IMR-90 (cell line): ENCODE data around the gene TTF2.

Experiments used
- BHLHE40 ChIP-seq: fragments of 150-350 bp; IDR thresholded peaks from 2 replicates; pipeline ENCODE4 v1.6.1; 2016; ENCODE audit warnings: mild to moderate bottlenecking, low read depth, low read length
- CEBPB ChIP-seq: IDR thresholded peaks from 2 replicates; pipeline ENCODE4 v1.6.1; 2012; ENCODE audit warnings: low read depth, low read length, improper control_type of control experiment
- CTCF ChIP-seq: conservative IDR thresholded peaks from 2 replicates; pipeline ENCODE4 v1.5.1; 2012; ENCODE audit warnings: mild to moderate bottlenecking, low read depth, low read length, improper control_type of control experiment
- ELK1 ChIP-seq: fragments of 150-350 bp; IDR thresholded peaks from 2 replicates; pipeline ENCODE4 v1.6.1; 2016; ENCODE audit warnings: low read depth, mild to moderate bottlenecking, low read length, moderate library complexity, borderline replicate concordance
- MAZ ChIP-seq: IDR thresholded peaks from 2 replicates; pipeline ENCODE4 v1.6.1; 2012; ENCODE audit warnings: low read depth, mild to moderate bottlenecking, low read length, improper control_type of control experiment, moderate library complexity, borderline replicate concordance
- MXI1 ChIP-seq: IDR thresholded peaks from 2 replicates; pipeline ENCODE4 v1.6.1; 2012; ENCODE audit warnings: low read depth, mild to moderate bottlenecking, low read length, moderate library complexity, borderline replicate concordance
- POLR2A ChIP-seq: IDR thresholded peaks from 2 replicates; pipeline ENCODE4 v1.6.1; 2012; ENCODE audit warnings: mild to moderate bottlenecking, low read depth, low read length
- RFX5 ChIP-seq: IDR thresholded peaks from 2 replicates; pipeline ENCODE4 v1.8.0; 2012; ENCODE audit warnings: low read depth, mild to moderate bottlenecking, low read length, moderate library complexity
- USF2 ChIP-seq: fragments of 150-350 bp; IDR thresholded peaks from 2 replicates; pipeline ENCODE4 v1.6.1; 2017; ENCODE audit warnings: mild to moderate bottlenecking, antibody characterized with exemption, low read length, low read depth

GRCh38 chr1:117036018-117036461 is 24.1 kb upstream of the TTF2 start:
- TF ChIP-seq CTCF (no peak), RFX5 (no peak), POLR2A (no peak), ELK1 (no peak), MAZ (no peak), MXI1 (no peak), CEBPB (no peak), BHLHE40 (no peak), USF2 (no peak)
